Type B pancreatic cell (in vitro differentiated cells): ENCODE data around the gene HS2ST1. TPM values are rescaled to one million over a fixed set of nuclear protein-coding genes. Genes with fewer than 3 reads are reported as not detected.

Source experiments
- DNase-seq: peaks from one replicate; pipeline ENCODE4 v3.0.0; 2021; ENCODE audit warnings: mixed read lengths; ENCODE audit not compliant: unreplicated experiment; ENCODE audit errors: extremely low spot score
- H3K27ac Mint-ChIP-seq: 2 replicates; pipeline ENCODE4 v1.8.0; 2021; ENCODE audit warnings: mild to moderate bottlenecking, mixed read lengths
- H3K27me3 Mint-ChIP-seq: 2 replicates; pipeline ENCODE4 v1.8.0; 2021; ENCODE audit warnings: mixed read lengths
- H3K36me3 Mint-ChIP-seq: 2 replicates; pipeline ENCODE4 v1.8.0; 2021; ENCODE audit warnings: mixed read lengths
- H3K4me1 Mint-ChIP-seq: one replicate; pipeline ENCODE4 v1.8.0; 2021; ENCODE audit warnings: mixed read lengths; ENCODE audit not compliant: unreplicated experiment
- H3K4me3 Mint-ChIP-seq: 2 replicates; pipeline ENCODE4 v1.8.0; 2021; ENCODE audit warnings: mild to moderate bottlenecking, mixed read lengths
- H3K9me3 Mint-ChIP-seq: 2 replicates; pipeline ENCODE4 v1.8.0; 2021; ENCODE audit warnings: mixed read lengths
- total RNA-seq: library from RNA; stranded (reverse); gene quantifications from 2 replicates; pipeline ENCODE4 v1.2.1, GENCODE V29; 2021; ENCODE audit warnings: low replicate concordance
- TF ChIP-seq, protein P1 (sequence below): fragments of 200-600 bp; sonication (generic); conservative IDR thresholded peaks from 2 replicates; pipeline ENCODE4 v1.5.0; 2021; ENCODE audit warnings: antibody characterized with exemption, mild to moderate bottlenecking

HS2ST1 gene
- total RNA-seq, 1 donor from 2014 or later, result 40.3 TPM

GRCh38 chr1:86915737-86916235 lies 1.4 kb downstream of the HS2ST1 start:
- peaks cover 22% of the 10 kb centered on the region for H3K4me1 Mint-ChIP-seq
- no peak overlapping the region for H3K4me3 Mint-ChIP-seq
- no peak for DNase-seq
- peaks cover 4% of the 10 kb centered on the region for H3K9me3 Mint-ChIP-seq
- no peaks in the 10 kb centered on the region for H3K27me3 Mint-ChIP-seq
- no peak overlapping the region for H3K27ac Mint-ChIP-seq
- TF ChIP-seq, protein P1, sequence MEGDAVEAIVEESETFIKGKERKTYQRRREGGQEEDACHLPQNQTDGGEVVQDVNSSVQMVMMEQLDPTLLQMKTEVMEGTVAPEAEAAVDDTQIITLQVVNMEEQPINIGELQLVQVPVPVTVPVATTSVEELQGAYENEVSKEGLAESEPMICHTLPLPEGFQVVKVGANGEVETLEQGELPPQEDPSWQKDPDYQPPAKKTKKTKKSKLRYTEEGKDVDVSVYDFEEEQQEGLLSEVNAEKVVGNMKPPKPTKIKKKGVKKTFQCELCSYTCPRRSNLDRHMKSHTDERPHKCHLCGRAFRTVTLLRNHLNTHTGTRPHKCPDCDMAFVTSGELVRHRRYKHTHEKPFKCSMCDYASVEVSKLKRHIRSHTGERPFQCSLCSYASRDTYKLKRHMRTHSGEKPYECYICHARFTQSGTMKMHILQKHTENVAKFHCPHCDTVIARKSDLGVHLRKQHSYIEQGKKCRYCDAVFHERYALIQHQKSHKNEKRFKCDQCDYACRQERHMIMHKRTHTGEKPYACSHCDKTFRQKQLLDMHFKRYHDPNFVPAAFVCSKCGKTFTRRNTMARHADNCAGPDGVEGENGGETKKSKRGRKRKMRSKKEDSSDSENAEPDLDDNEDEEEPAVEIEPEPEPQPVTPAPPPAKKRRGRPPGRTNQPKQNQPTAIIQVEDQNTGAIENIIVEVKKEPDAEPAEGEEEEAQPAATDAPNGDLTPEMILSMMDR, result no peak
- peaks cover 10% of the 10 kb centered on the region for H3K36me3 Mint-ChIP-seq

GRCh38 chr1:86916752-86917151 lies 2.3 kb downstream of the HS2ST1 start:
- peaks cover 6% of the 10 kb centered on the region for H3K9me3 Mint-ChIP-seq
- H3K27ac Mint-ChIP-seq, result no peak overlapping the region
- no peaks in the 10 kb centered on the region for H3K27me3 Mint-ChIP-seq
- peaks cover 13% of the 10 kb centered on the region for H3K4me1 Mint-ChIP-seq
- TF ChIP-seq, protein P1, result no peak
- no peak for DNase-seq
- H3K4me3 Mint-ChIP-seq, result peak overlapping the region; percentile 53
- H3K36me3 Mint-ChIP-seq, result peaks cover 6% of the 10 kb centered on the region

DNA sequence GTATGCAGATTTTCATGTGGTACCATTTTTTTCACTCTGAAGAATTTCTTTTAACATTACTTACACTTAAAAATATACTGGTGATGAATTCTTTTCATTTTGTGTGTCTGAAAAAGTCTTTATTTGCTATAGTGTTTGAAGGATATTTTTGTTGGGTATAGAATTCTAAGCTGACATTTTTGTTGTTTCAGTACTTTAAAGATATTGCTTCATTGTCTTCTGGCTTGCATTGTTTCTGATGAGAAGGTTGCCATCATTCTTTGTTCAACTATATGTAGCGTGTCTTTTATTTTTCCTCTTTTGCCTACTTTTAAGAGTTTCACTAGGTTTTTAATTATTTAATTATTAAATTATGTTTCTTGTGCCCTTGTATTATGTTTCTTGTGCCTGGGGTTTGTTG lies 8.0 kb downstream of the HS2ST1 start:
- no peak overlapping the region for H3K4me3 Mint-ChIP-seq
- TF ChIP-seq, protein P1, result no peak
- H3K27me3 Mint-ChIP-seq, result no peaks in the 10 kb centered on the region
- no peak for DNase-seq
- H3K27ac Mint-ChIP-seq, result no peak overlapping the region
- peaks cover 31% of the 10 kb centered on the region for H3K36me3 Mint-ChIP-seq
- H3K9me3 Mint-ChIP-seq, result peaks cover 11% of the 10 kb centered on the region
- peaks cover 8% of the 10 kb centered on the region for H3K4me1 Mint-ChIP-seq

GRCh38 chr1:86924324-86924960 lies 10.0 kb downstream of the HS2ST1 start:
- peaks cover 5% of the 10 kb centered on the region for H3K4me1 Mint-ChIP-seq
- H3K27me3 Mint-ChIP-seq, result no peaks in the 10 kb centered on the region
- no peak overlapping the region for H3K4me3 Mint-ChIP-seq
- no peak overlapping the region for H3K27ac Mint-ChIP-seq
- H3K9me3 Mint-ChIP-seq, result peaks cover 11% of the 10 kb centered on the region
- no peak for DNase-seq
- TF ChIP-seq, protein P1, result no peak
- H3K36me3 Mint-ChIP-seq, result peaks cover 28% of the 10 kb centered on the region

GRCh38 chr1:86925742-86926141 lies 11.3 kb downstream of the HS2ST1 start:
- H3K27me3 Mint-ChIP-seq, result no peaks in the 10 kb centered on the region
- peaks cover 5% of the 10 kb centered on the region for H3K4me1 Mint-ChIP-seq
- H3K36me3 Mint-ChIP-seq, result peaks cover 27% of the 10 kb centered on the region
- H3K9me3 Mint-ChIP-seq, result peaks cover 8% of the 10 kb centered on the region
- no peak overlapping the region for H3K4me3 Mint-ChIP-seq
- TF ChIP-seq, protein P1, result no peak
- no peak for DNase-seq
- no peak overlapping the region for H3K27ac Mint-ChIP-seq
